Neural crest cell (in vitro differentiated cells): ENCODE measurements around the gene GUF1. TPM values are rescaled to one million over a fixed set of nuclear protein-coding genes. Genes with fewer than 3 reads are reported as not detected.

Experiments used
- DNase-seq: peaks from one replicate; pipeline ENCODE4 v3.0.0; 2021; ENCODE audit warnings: low read depth, mixed read lengths, low spot score
- H3K27ac Mint-ChIP-seq: one replicate; pipeline ENCODE4 v1.8.0; 2021; ENCODE audit warnings: mild to moderate bottlenecking, mixed read lengths; ENCODE audit not compliant: unreplicated experiment
- H3K27me3 Mint-ChIP-seq: 2 replicates; pipeline ENCODE4 v1.8.0; 2021; ENCODE audit warnings: low read depth, mild to moderate bottlenecking, mixed read lengths
- H3K36me3 Mint-ChIP-seq: 2 replicates; pipeline ENCODE4 v1.8.0; 2021; ENCODE audit warnings: low read depth, mild to moderate bottlenecking, mixed read lengths
- H3K4me1 Mint-ChIP-seq: 2 replicates; pipeline ENCODE4 v1.8.0; 2021; ENCODE audit warnings: mixed read lengths
- H3K4me3 Mint-ChIP-seq: one replicate; pipeline ENCODE4 v1.8.0; 2021; ENCODE audit warnings: mild to moderate bottlenecking, mixed read lengths
- H3K9me3 Mint-ChIP-seq: 2 replicates; pipeline ENCODE4 v1.8.0; 2021; ENCODE audit warnings: mixed read lengths
- CTCF ChIP-seq: fragments of 200-600 bp; sonication (generic); conservative IDR thresholded peaks from 2 replicates; pipeline ENCODE4 v1.5.0; 2021; ENCODE audit warnings: antibody characterized with exemption, mild to moderate bottlenecking
- long read RNA-seq: library from polyadenylated mRNA; unstranded; transcript quantifications from one replicate; pipeline ENCODE4 v2.0.0, GENCODE V29; 2020
- total RNA-seq: library from RNA; stranded (reverse); gene quantifications from 2 replicates; pipeline ENCODE4 v1.2.1, GENCODE V29; 2021

Gene GUF1
- 30.2 and 33.3 TPM in 2 replicates for total RNA-seq
- long read RNA-seq, full-length matches to known transcripts = 23 of 65 reads
- long read RNA-seq, partial matches to known transcripts = 19 of 65 reads
- long read RNA-seq, other reads (novel, unspliced or antisense) = 23 of 65 reads

GRCh38 chr4:44678094-44679041 is at the start of gene GUF1:
Gene GUF1 (plus strand): TSS chr4:44678420. CDS start chr4:44678623, 203 bp downstream.
- Mint-ChIP-seq H3K27me3 (peaks cover 6% of the 10 kb centered on the region), H3K4me3 (peak within 1 kb of the TSS; percentile 98), H3K27ac (peak within 1 kb of the TSS; percentile 98), H3K36me3 (no peaks in the 10 kb centered on the region), H3K4me1 (peaks cover 29% of the 10 kb centered on the region), H3K9me3 (no peaks in the 10 kb centered on the region)
- peak; percentile 74 for DNase-seq
- TF ChIP-seq CTCF = peak; percentile 18

GRCh38 chr4:44629280-44629866 is 48.8 kb upstream of the GUF1 start:
- Mint-ChIP-seq H3K27me3 (peaks cover 9% of the 10 kb centered on the region), H3K36me3 (no peaks in the 10 kb centered on the region), H3K4me3 (no peak overlapping the region), H3K4me1 (no peaks in the 10 kb centered on the region), H3K27ac (no peak overlapping the region), H3K9me3 (no peaks in the 10 kb centered on the region)
- peak; percentile 83 for TF ChIP-seq CTCF
- DNase-seq = peak; percentile 32

- H3K27me3 Mint-ChIP-seq = peaks cover 19% of the 10 kb centered on the region
- DNase-seq = no peak
- no peaks in the 10 kb centered on the region for H3K36me3 Mint-ChIP-seq
- H3K9me3 Mint-ChIP-seq = no peaks in the 10 kb centered on the region
- no peak overlapping the region for H3K27ac Mint-ChIP-seq
- H3K4me3 Mint-ChIP-seq = no peak overlapping the region
- TF ChIP-seq CTCF = peak; percentile 40
- no peaks in the 10 kb centered on the region for H3K4me1 Mint-ChIP-seq
These were observed 46.1 kb upstream of the GUF1 start for GRCh38 chr4:44632089-44632488.

- Mint-ChIP-seq H3K36me3 (no peaks in the 10 kb centered on the region), H3K27me3 (peaks cover 19% of the 10 kb centered on the region), H3K9me3 (no peaks in the 10 kb centered on the region), H3K4me3 (no peak overlapping the region), H3K4me1 (no peaks in the 10 kb centered on the region), H3K27ac (no peak overlapping the region)
- no peak for DNase-seq
- TF ChIP-seq CTCF = no peak
These were observed 45.5 kb upstream of the GUF1 start for GRCh38 chr4:44632733-44633132.

GRCh38 chr4:44638091-44638490 is 40.1 kb upstream of the GUF1 start:
- peaks cover 14% of the 10 kb centered on the region for H3K9me3 Mint-ChIP-seq
- peaks cover 4% of the 10 kb centered on the region for H3K36me3 Mint-ChIP-seq
- no peaks in the 10 kb centered on the region for H3K4me1 Mint-ChIP-seq
- no peak overlapping the region for H3K27ac Mint-ChIP-seq
- no peak overlapping the region for H3K4me3 Mint-ChIP-seq
- H3K27me3 Mint-ChIP-seq = peaks cover 13% of the 10 kb centered on the region
- DNase-seq = no peak
- TF ChIP-seq CTCF = no peak
